Measurements from ENCODE around the gene OR1J2.

DNA sequence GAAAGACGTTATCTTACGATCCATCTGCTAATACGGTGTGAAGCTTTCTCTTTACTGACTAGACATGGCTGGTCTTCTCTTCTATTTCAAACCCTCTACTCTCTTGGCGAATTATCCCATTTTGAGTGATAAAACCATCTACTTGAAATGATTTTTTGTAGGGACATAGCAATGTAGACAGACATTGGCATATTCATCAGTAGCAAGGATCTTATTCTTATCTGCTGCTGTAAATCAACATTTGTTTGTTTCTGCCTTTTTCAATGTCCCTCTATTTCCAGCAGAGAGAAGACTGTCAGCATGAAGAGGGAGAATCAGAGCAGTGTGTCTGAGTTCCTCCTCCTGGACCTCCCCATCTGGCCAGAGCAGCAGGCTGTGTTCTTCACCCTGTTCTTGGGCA, 8.2 kb downstream of the OR1J2 start, which contains the start of gene OR1J4:
- TF ChIP-seq TAF1 (IDR thresholded peaks at IDR 0.05; ENCODE audit: low read depth, low read length) (no peak), POLR2A (IDR thresholded peaks at IDR 0.05; ENCODE audit: low read depth, low read length) (no peak), POLR2AphosphoS5 (IDR thresholded peaks at IDR 0.05; ENCODE audit: low read depth, low read length) (no peak)
